Osteoblast (primary cell): ENCODE results near the gene OR4K13. TPM values are rescaled to one million over a fixed set of nuclear protein-coding genes. Genes with fewer than 3 reads are reported as not detected.

Experiments used
- DNase-seq: peaks from one replicate; pipeline ENCODE4 v3.0.0; 2011; ENCODE audit warnings: low spot score, mixed read lengths; ENCODE audit not compliant: insufficient read length; ENCODE audit errors: missing footprints
- H2AFZ ChIP-seq: 2 replicates; pipeline ENCODE4 v1.6.0; 2011; ENCODE audit warnings: mild to moderate bottlenecking, low read length
- H3K27ac ChIP-seq: 2 replicates; pipeline ENCODE4 v1.5.1; 2011; ENCODE audit warnings: mild to moderate bottlenecking, low read depth, low read length, moderate library complexity
- H3K27me3 ChIP-seq: 2 replicates; pipeline ENCODE4 v1.6.0; 2012; ENCODE audit warnings: mild to moderate bottlenecking, control low read depth, inconsistent platforms, low read length, moderate library complexity; ENCODE audit not compliant: insufficient read depth
- H3K36me3 ChIP-seq: 2 replicates; pipeline ENCODE4 v1.5.1; 2011; ENCODE audit warnings: mild to moderate bottlenecking, low read length, control low read depth, moderate library complexity; ENCODE audit not compliant: insufficient read depth
- H3K4me1 ChIP-seq: 2 replicates; pipeline ENCODE4 v1.5.1; 2011; ENCODE audit warnings: mild to moderate bottlenecking, low read length, control low read depth, moderate library complexity; ENCODE audit not compliant: insufficient read depth
- H3K4me2 ChIP-seq: 2 replicates; pipeline ENCODE4 v1.6.0; 2011; ENCODE audit warnings: mild to moderate bottlenecking, low read length; ENCODE audit not compliant: insufficient read depth
- H3K4me3 ChIP-seq: fragments of 200-600 bp; sonication (generic); 3 replicates; pipeline ENCODE4 v1.5.1; 2012; ENCODE audit warnings: mild to moderate bottlenecking, low read length, inconsistent platforms; ENCODE audit not compliant: insufficient read depth
- H3K79me2 ChIP-seq: 2 replicates; pipeline ENCODE4 v1.6.0; 2012; ENCODE audit warnings: mild to moderate bottlenecking, low read length, control low read depth, inconsistent platforms; ENCODE audit not compliant: insufficient read depth
- H3K9me3 ChIP-seq: 2 replicates; pipeline ENCODE4 v1.5.1; 2011; ENCODE audit warnings: low read depth, low read length, control low read depth
- H4K20me1 ChIP-seq: 2 replicates; pipeline ENCODE4 v1.6.0; 2012; ENCODE audit warnings: mild to moderate bottlenecking, low read length, control low read depth; ENCODE audit not compliant: insufficient read depth
- total RNA-seq: library from RNA; depleted of rRNA; stranded (reverse); fragments of >200 nt; gene quantifications from 2 replicates; pipeline ENCODE4 v1.2.3, GENCODE V29; 2012
- TF ChIP-seq, protein P1 (sequence below): IDR thresholded peaks from 2 replicates; pipeline ENCODE4 v1.5.1; 2011; ENCODE audit warnings: mild to moderate bottlenecking, low read depth, low read length, moderate library complexity; ENCODE audit errors: extremely low read depth

Gene OR4K13
- total RNA-seq, 1 donor = not detected

GRCh38 chr14:20002319-20002718 lies 33.5 kb downstream of the OR4K13 start:
- DNase-seq = no peak
- H3K36me3 ChIP-seq = no peaks in the 10 kb centered on the region
- H2AFZ ChIP-seq = no peak overlapping the region
- H3K4me1 ChIP-seq = no peaks in the 10 kb centered on the region
- H3K9me3 ChIP-seq = peaks cover 5% of the 10 kb centered on the region
- TF ChIP-seq, protein P1, sequence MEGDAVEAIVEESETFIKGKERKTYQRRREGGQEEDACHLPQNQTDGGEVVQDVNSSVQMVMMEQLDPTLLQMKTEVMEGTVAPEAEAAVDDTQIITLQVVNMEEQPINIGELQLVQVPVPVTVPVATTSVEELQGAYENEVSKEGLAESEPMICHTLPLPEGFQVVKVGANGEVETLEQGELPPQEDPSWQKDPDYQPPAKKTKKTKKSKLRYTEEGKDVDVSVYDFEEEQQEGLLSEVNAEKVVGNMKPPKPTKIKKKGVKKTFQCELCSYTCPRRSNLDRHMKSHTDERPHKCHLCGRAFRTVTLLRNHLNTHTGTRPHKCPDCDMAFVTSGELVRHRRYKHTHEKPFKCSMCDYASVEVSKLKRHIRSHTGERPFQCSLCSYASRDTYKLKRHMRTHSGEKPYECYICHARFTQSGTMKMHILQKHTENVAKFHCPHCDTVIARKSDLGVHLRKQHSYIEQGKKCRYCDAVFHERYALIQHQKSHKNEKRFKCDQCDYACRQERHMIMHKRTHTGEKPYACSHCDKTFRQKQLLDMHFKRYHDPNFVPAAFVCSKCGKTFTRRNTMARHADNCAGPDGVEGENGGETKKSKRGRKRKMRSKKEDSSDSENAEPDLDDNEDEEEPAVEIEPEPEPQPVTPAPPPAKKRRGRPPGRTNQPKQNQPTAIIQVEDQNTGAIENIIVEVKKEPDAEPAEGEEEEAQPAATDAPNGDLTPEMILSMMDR = no peak
- H3K4me3 ChIP-seq = no peak overlapping the region
- H3K79me2 ChIP-seq = no peaks in the 10 kb centered on the region
- H3K4me2 ChIP-seq = no peak overlapping the region
- no peaks in the 10 kb centered on the region for H4K20me1 ChIP-seq
- H3K27ac ChIP-seq = no peak overlapping the region
- H3K27me3 ChIP-seq = no peaks in the 10 kb centered on the region

DNA sequence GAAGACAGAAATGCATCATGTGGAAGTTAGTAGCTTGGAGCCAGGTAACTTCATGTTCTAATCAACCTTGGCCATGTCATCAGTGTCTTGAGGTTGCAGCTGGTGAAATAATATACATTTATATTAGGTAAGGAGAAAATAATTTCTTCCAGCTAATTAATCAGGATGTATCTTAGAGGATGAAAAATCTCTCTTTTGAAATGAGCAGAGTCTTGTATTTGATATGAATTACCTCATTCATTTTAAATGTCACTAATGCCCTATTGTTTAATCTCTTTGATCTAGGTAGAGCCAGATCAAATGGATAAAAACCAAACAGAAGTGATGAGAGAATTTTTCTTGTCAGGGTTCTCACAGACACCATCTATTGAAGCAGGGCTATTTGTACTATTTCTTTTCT lies 34.0 kb downstream of the OR4K13 start, which contains the start of gene OR4Q2:
OR4Q2 (plus strand) TSS at position 301 of the 400 bp plus-strand sequence.
- H3K79me2 ChIP-seq = no peaks in the 10 kb centered on the region
- H3K36me3 ChIP-seq = no peaks in the 10 kb centered on the region
- no peak within 1 kb of the TSS for H3K4me2 ChIP-seq
- no peak within 1 kb of the TSS for H3K4me3 ChIP-seq
- H3K4me1 ChIP-seq = no peaks in the 10 kb centered on the region
- TF ChIP-seq, protein P1 = no peak
- no peak within 1 kb of the TSS for H2AFZ ChIP-seq
- no peaks in the 10 kb centered on the region for H4K20me1 ChIP-seq
- no peak for DNase-seq
- H3K27me3 ChIP-seq = no peaks in the 10 kb centered on the region
- H3K9me3 ChIP-seq = peaks cover 3% of the 10 kb centered on the region
- no peak within 1 kb of the TSS for H3K27ac ChIP-seq

- H3K4me2 ChIP-seq = no peak overlapping the region
- H3K27me3 ChIP-seq = no peaks in the 10 kb centered on the region
- H4K20me1 ChIP-seq = no peaks in the 10 kb centered on the region
- H3K9me3 ChIP-seq = no peaks in the 10 kb centered on the region
- H2AFZ ChIP-seq = no peak overlapping the region
- TF ChIP-seq, protein P1 = no peak
- H3K4me3 ChIP-seq = no peak overlapping the region
- no peaks in the 10 kb centered on the region for H3K79me2 ChIP-seq
- H3K4me1 ChIP-seq = no peaks in the 10 kb centered on the region
- DNase-seq = no peak
- H3K36me3 ChIP-seq = no peaks in the 10 kb centered on the region
- no peak overlapping the region for H3K27ac ChIP-seq
These were observed 42.4 kb downstream of the OR4K13 start for GRCh38 chr14:19993438-19993837.

Other genes with a start within 250 kb of the OR4K13 start
- gene OR4N2, start 232.3 kb downstream of the OR4K13 start, total RNA-seq = under 0.01 TPM in 1 of 2 replicates, not detected in the other
- not detected in 2 replicates for gene OR4K2, start 160.9 kb downstream of the OR4K13 start, total RNA-seq
- gene OR4K5, start 115.4 kb downstream of the OR4K13 start, total RNA-seq = not detected in 2 replicates
- not detected in 2 replicates for gene OR4K1, start 105.1 kb downstream of the OR4K13 start, total RNA-seq
- gene OR4K15, start 60.4 kb downstream of the OR4K13 start, total RNA-seq = not detected in 2 replicates
- gene OR4Q2, start 33.9 kb downstream of the OR4K13 start, total RNA-seq = not detected in 2 replicates
- not detected in 2 replicates for gene OR4K14, start 16.7 kb downstream of the OR4K13 start, total RNA-seq
- gene OR4L1, start 24.0 kb upstream of the OR4K13 start, total RNA-seq = not detected in 2 replicates
- gene OR4K17, start 74.7 kb upstream of the OR4K13 start, total RNA-seq = not detected in 2 replicates
- gene OR4N5, start 102.8 kb upstream of the OR4K13 start, total RNA-seq = not detected in 2 replicates
- gene OR11G2, start 154.9 kb upstream of the OR4K13 start, total RNA-seq = not detected in 2 replicates
- not detected in 2 replicates for gene OR11H6, start 187.7 kb upstream of the OR4K13 start, total RNA-seq
- not detected in 2 replicates for gene OR11H7, start 192.9 kb upstream of the OR4K13 start, total RNA-seq
- gene OR11H4, start 203.2 kb upstream of the OR4K13 start, total RNA-seq = not detected in 2 replicates